ENCODE measurements around the gene HSPD1. TPM values are rescaled to one million over a fixed set of nuclear protein-coding genes. Genes with fewer than 3 reads are reported as not detected.

The HSPD1 gene
- polyA plus RNA-seq, 1 donor from 2014 or later, result 229 TPM

DNA sequence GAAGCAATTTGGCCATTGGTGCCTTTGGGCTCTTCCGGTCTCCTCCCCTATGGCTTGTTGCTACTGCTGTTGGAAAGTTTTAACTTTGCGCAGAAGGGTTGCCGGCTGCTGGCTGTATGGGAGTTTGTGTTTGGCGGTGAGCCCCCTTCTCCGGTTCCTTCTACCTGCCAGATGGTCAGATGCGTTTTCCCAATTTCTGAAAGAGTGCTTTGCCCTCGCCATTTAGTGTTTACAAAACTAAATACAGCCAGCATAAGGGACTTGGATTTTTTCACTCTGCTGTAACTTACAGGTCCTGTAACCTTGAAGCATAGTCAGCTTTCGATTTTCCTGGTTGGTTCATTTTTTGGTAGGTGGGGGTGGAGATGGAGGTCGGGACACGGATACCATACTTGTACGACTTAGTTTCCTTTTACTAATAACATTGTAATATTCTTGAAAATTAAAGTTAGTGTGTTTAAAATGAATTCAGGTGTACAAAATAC, 45.7 kb downstream of the HSPD1 start:
- Histone ChIP-seq H3K27me3 (ENCODE audit: insufficient read depth, low read depth, low read length) (no peaks in the 10 kb centered on the region), H2AFZ (ENCODE audit: low read depth, low read length) (peak overlapping the region; percentile 96), H3K27ac (ENCODE audit: low read length) (peak overlapping the region; percentile 83), H3K4me3 (ENCODE audit: low read length) (peak overlapping the region; percentile 88), H3K9me2 (ENCODE audit: insufficient read depth, low read length) (no peaks in the 10 kb centered on the region), H3F3A (ENCODE audit: insufficient read depth, low read length, poor library complexity, severe bottlenecking) (peaks cover 3% of the 10 kb centered on the region), H3K36me3 (ENCODE audit: insufficient read depth, low read length) (no peaks in the 10 kb centered on the region), H3K9me3 (ENCODE audit: low read length) (no peaks in the 10 kb centered on the region), H3K79me2 (replicated peaks; ENCODE audit: insufficient read depth, low read length) (peaks cover 22% of the 10 kb centered on the region), H3K4me2 (ENCODE audit: low read length) (peak overlapping the region; percentile 87), H3K9ac (ENCODE audit: low read length) (peak overlapping the region; percentile 82), H4K20me1 (ENCODE audit: insufficient read depth) (no peaks in the 10 kb centered on the region)
- TF ChIP-seq, protein P1, sequence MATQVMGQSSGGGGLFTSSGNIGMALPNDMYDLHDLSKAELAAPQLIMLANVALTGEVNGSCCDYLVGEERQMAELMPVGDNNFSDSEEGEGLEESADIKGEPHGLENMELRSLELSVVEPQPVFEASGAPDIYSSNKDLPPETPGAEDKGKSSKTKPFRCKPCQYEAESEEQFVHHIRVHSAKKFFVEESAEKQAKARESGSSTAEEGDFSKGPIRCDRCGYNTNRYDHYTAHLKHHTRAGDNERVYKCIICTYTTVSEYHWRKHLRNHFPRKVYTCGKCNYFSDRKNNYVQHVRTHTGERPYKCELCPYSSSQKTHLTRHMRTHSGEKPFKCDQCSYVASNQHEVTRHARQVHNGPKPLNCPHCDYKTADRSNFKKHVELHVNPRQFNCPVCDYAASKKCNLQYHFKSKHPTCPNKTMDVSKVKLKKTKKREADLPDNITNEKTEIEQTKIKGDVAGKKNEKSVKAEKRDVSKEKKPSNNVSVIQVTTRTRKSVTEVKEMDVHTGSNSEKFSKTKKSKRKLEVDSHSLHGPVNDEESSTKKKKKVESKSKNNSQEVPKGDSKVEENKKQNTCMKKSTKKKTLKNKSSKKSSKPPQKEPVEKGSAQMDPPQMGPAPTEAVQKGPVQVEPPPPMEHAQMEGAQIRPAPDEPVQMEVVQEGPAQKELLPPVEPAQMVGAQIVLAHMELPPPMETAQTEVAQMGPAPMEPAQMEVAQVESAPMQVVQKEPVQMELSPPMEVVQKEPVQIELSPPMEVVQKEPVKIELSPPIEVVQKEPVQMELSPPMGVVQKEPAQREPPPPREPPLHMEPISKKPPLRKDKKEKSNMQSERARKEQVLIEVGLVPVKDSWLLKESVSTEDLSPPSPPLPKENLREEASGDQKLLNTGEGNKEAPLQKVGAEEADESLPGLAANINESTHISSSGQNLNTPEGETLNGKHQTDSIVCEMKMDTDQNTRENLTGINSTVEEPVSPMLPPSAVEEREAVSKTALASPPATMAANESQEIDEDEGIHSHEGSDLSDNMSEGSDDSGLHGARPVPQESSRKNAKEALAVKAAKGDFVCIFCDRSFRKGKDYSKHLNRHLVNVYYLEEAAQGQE (IDR thresholded peaks at IDR 0.05; ENCODE audit: borderline replicate concordance), result no peak
- TF ChIP-seq POLR2AphosphoS5 (IDR thresholded peaks at IDR 0.05) (no peak), MXI1 (conservative IDR thresholded peaks at IDR 0.05; ENCODE audit: poor library complexity, severe bottlenecking) (no peak), SMC3 (conservative IDR thresholded peaks at IDR 0.05; ENCODE audit: poor library complexity) (no peak), TAF1 (IDR thresholded peaks at IDR 0.05; ENCODE audit: low read depth) (no peak), EP300 (conservative IDR thresholded peaks at IDR 0.05; ENCODE audit: poor library complexity, severe bottlenecking) (no peak), EZH2 (IDR thresholded peaks at IDR 0.05; ENCODE audit: borderline replicate concordance, insufficient read depth, low read length, poor library complexity, severe bottlenecking) (no peak), RAD21 (conservative IDR thresholded peaks at IDR 0.05) (no peak)
- TF ChIP-seq, protein P2, sequence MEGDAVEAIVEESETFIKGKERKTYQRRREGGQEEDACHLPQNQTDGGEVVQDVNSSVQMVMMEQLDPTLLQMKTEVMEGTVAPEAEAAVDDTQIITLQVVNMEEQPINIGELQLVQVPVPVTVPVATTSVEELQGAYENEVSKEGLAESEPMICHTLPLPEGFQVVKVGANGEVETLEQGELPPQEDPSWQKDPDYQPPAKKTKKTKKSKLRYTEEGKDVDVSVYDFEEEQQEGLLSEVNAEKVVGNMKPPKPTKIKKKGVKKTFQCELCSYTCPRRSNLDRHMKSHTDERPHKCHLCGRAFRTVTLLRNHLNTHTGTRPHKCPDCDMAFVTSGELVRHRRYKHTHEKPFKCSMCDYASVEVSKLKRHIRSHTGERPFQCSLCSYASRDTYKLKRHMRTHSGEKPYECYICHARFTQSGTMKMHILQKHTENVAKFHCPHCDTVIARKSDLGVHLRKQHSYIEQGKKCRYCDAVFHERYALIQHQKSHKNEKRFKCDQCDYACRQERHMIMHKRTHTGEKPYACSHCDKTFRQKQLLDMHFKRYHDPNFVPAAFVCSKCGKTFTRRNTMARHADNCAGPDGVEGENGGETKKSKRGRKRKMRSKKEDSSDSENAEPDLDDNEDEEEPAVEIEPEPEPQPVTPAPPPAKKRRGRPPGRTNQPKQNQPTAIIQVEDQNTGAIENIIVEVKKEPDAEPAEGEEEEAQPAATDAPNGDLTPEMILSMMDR (IDR thresholded peaks at IDR 0.05; ENCODE audit: poor library complexity, severe bottlenecking), result no peak

DNA sequence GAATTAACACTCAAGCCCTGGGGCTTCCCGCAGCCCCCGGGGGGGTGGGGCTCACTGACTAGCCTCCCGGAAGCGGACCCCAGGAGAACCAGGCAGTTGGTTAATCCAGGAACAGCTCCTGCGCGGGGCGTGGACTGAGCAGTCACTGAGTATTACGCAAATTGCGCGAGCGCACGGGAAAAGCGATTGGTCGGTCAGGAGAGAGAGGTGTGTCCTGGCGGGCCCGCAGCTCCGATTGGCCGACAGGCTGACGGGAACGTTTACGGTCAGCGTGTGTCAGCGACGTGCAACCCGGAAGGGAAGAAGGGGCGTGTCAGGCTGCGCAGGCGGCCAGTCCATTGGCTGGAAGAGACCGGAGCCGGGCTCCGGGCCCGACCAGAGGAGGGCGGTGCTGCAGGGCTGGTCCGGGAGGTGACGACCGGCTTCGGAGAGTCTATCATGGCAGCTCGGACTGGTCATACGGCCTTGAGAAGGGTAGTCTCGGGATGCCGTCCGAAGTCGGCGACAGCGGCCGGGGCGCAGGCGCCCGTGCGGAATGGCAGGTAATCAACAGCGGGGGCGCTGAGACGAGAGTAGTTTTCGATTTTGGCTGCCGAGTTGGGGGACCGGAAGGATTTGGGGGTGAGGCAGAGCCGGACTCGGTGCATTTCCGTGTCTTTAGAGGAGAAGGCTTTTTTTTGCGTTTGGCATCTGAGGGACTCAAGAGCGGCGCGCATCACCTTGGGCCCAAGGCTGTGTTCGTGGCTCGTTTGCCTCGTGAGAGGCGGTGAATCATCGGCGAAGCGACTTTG, 46.3 kb downstream of the HSPD1 start, which contains the start of gene COQ10B:
COQ10B (plus strand) TSS at position 430 of the 791 bp plus-strand sequence; CDS start at position 439, 9 bp downstream.
- Histone ChIP-seq H2AFZ (ENCODE audit: low read depth, low read length) (peak within 1 kb of the TSS; percentile 96), H3K27me3 (ENCODE audit: insufficient read depth, low read depth, low read length) (no peaks in the 10 kb centered on the region), H3F3A (ENCODE audit: insufficient read depth, low read length, poor library complexity, severe bottlenecking) (peaks cover 3% of the 10 kb centered on the region), H3K9me3 (ENCODE audit: low read length) (no peaks in the 10 kb centered on the region), H3K4me2 (ENCODE audit: low read length) (peak within 1 kb of the TSS; percentile 87), H3K4me3 (ENCODE audit: low read length) (peak within 1 kb of the TSS; percentile 88), H3K9ac (ENCODE audit: low read length) (peak within 1 kb of the TSS; percentile 84), H4K20me1 (ENCODE audit: insufficient read depth) (no peaks in the 10 kb centered on the region), H3K27ac (ENCODE audit: low read length) (peak within 1 kb of the TSS; percentile 90), H3K79me2 (replicated peaks; ENCODE audit: insufficient read depth, low read length) (peaks cover 22% of the 10 kb centered on the region), H3K36me3 (ENCODE audit: insufficient read depth, low read length) (no peaks in the 10 kb centered on the region), H3K9me2 (ENCODE audit: insufficient read depth, low read length) (no peaks in the 10 kb centered on the region)
- TF ChIP-seq EP300 (conservative IDR thresholded peaks at IDR 0.05; ENCODE audit: poor library complexity, severe bottlenecking), result peak; percentile 73
- peak; percentile 38 for TF ChIP-seq TAF1 (IDR thresholded peaks at IDR 0.05; ENCODE audit: low read depth)
- peak; percentile 17 for TF ChIP-seq RAD21 (conservative IDR thresholded peaks at IDR 0.05)
- TF ChIP-seq, protein P1 (IDR thresholded peaks at IDR 0.05; ENCODE audit: borderline replicate concordance), result no peak
- peak; percentile 38 for TF ChIP-seq SMC3 (conservative IDR thresholded peaks at IDR 0.05; ENCODE audit: poor library complexity)
- no peak for TF ChIP-seq EZH2 (IDR thresholded peaks at IDR 0.05; ENCODE audit: borderline replicate concordance, insufficient read depth, low read length, poor library complexity, severe bottlenecking)
- TF ChIP-seq, protein P2 (IDR thresholded peaks at IDR 0.05; ENCODE audit: poor library complexity, severe bottlenecking), result peak; percentile 73
- peak; percentile 94 for TF ChIP-seq POLR2AphosphoS5 (IDR thresholded peaks at IDR 0.05)
- TF ChIP-seq MXI1 (conservative IDR thresholded peaks at IDR 0.05; ENCODE audit: poor library complexity, severe bottlenecking), result peak; percentile 75

Data from neural cell (in vitro differentiated cells).